ENCODE results near the gene ONECUT2. TPM values are rescaled to one million over a fixed set of nuclear protein-coding genes. Genes with fewer than 3 reads are reported as not detected.

The ONECUT2 gene
- total and polyA plus RNA-seq, 2 donors from 2014 or later, result 0.02 to 0.22 TPM

DNA sequence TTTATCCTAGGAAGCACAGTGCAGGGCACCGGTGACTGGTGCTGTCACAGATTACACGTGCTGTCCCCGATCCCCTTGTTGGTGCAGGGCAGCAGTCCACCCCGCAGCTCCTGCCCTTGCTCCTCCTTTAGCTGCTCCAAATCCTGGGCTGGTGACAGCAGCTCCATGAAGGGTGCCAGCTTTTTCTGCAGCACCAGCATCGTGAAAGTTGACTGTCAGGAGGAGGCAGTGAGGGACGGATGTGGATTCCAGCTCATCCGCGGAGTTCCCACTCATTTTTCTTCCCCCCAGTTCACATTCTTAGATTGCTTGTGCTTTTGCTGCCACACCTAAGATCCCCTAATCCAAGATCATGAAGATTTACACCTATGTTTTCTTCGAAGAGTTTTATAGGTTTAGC is 67.5 kb downstream of the ONECUT2 start:
- Histone ChIP-seq H3K27me3 (ENCODE audit: control insufficient read depth, insufficient read depth, low read length) (no peaks in the 10 kb centered on the region), H3K36me3 (ENCODE audit: control insufficient read depth in 2 of 3, insufficient read depth in 3 of 3, low read length in 3 of 3) (no peaks in the 10 kb centered on the region), H3K9ac (ENCODE audit: low read length in 3 of 3) (no peak overlapping the region), H3K9me3 (ENCODE audit: control insufficient read depth in 2 of 3, insufficient read depth in 1 of 3, low read length in 3 of 3) (no peaks in the 10 kb centered on the region), H3K4me3 (ENCODE audit: low read length in 3 of 3) (no peak overlapping the region), H3K4me1 (ENCODE audit: control insufficient read depth in 2 of 3, insufficient read depth in 2 of 3, low read depth in 1 of 3, low read length in 3 of 3) (no peaks in the 10 kb centered on the region), H3K27ac (ENCODE audit: low read depth in 2 of 2, low read length in 2 of 2) (no peak overlapping the region)
- DNase-seq, result no peak
- intact Hi-C loops (cut with DNase I), result no loop called here
- no peak for FAIRE-seq
- TF ChIP-seq, protein P1, sequence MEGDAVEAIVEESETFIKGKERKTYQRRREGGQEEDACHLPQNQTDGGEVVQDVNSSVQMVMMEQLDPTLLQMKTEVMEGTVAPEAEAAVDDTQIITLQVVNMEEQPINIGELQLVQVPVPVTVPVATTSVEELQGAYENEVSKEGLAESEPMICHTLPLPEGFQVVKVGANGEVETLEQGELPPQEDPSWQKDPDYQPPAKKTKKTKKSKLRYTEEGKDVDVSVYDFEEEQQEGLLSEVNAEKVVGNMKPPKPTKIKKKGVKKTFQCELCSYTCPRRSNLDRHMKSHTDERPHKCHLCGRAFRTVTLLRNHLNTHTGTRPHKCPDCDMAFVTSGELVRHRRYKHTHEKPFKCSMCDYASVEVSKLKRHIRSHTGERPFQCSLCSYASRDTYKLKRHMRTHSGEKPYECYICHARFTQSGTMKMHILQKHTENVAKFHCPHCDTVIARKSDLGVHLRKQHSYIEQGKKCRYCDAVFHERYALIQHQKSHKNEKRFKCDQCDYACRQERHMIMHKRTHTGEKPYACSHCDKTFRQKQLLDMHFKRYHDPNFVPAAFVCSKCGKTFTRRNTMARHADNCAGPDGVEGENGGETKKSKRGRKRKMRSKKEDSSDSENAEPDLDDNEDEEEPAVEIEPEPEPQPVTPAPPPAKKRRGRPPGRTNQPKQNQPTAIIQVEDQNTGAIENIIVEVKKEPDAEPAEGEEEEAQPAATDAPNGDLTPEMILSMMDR (IDR thresholded peaks at IDR 0.05; ENCODE audit: borderline replicate concordance, extremely low read depth, insufficient read depth), result no peak

GRCh38 chr18:57505231-57505630 is 70.1 kb downstream of the ONECUT2 start:
- TF ChIP-seq, protein P1 (IDR thresholded peaks at IDR 0.05; ENCODE audit: borderline replicate concordance, extremely low read depth, insufficient read depth), result no peak
- Histone ChIP-seq H3K9ac (ENCODE audit: low read length in 3 of 3) (no peak overlapping the region), H3K4me3 (ENCODE audit: low read length in 3 of 3) (no peak overlapping the region), H3K9me3 (ENCODE audit: control insufficient read depth in 2 of 3, insufficient read depth in 1 of 3, low read length in 3 of 3) (no peaks in the 10 kb centered on the region), H3K36me3 (ENCODE audit: control insufficient read depth in 2 of 3, insufficient read depth in 3 of 3, low read length in 3 of 3) (no peaks in the 10 kb centered on the region), H3K4me1 (ENCODE audit: control insufficient read depth in 2 of 3, insufficient read depth in 2 of 3, low read depth in 1 of 3, low read length in 3 of 3) (no peaks in the 10 kb centered on the region), H3K27me3 (ENCODE audit: control insufficient read depth, insufficient read depth, low read length) (no peaks in the 10 kb centered on the region), H3K27ac (ENCODE audit: low read depth in 2 of 2, low read length in 2 of 2) (no peak overlapping the region)
- intact Hi-C loops (cut with DNase I), result no loop called here
- no peak for DNase-seq
- no peak for FAIRE-seq

- no peaks in the 10 kb centered on the region for H3K27me3 ChIP-seq (ENCODE audit: control insufficient read depth, insufficient read depth, low read length)
- DNase-seq (no peak), FAIRE-seq (no peak)
- no peak overlapping the region for H3K9ac ChIP-seq (ENCODE audit: low read length in 3 of 3)
- no peak overlapping the region for H3K4me3 ChIP-seq (ENCODE audit: low read length in 3 of 3)
- H3K4me1 ChIP-seq (ENCODE audit: control insufficient read depth in 2 of 3, insufficient read depth in 2 of 3, low read depth in 1 of 3, low read length in 3 of 3), result no peaks in the 10 kb centered on the region
- no peak overlapping the region for H3K27ac ChIP-seq (ENCODE audit: low read depth in 2 of 2, low read length in 2 of 2)
- no peaks in the 10 kb centered on the region for H3K9me3 ChIP-seq (ENCODE audit: control insufficient read depth in 2 of 3, insufficient read depth in 1 of 3, low read length in 3 of 3)
- TF ChIP-seq, protein P1 (IDR thresholded peaks at IDR 0.05; ENCODE audit: borderline replicate concordance, extremely low read depth, insufficient read depth), result no peak
- no peaks in the 10 kb centered on the region for H3K36me3 ChIP-seq (ENCODE audit: control insufficient read depth in 2 of 3, insufficient read depth in 3 of 3, low read length in 3 of 3)
- intact Hi-C loops (cut with DNase I), result no loop called here
Observed at GRCh38 chr18:57516056-57516455, 80.9 kb downstream of the ONECUT2 start.

DNA sequence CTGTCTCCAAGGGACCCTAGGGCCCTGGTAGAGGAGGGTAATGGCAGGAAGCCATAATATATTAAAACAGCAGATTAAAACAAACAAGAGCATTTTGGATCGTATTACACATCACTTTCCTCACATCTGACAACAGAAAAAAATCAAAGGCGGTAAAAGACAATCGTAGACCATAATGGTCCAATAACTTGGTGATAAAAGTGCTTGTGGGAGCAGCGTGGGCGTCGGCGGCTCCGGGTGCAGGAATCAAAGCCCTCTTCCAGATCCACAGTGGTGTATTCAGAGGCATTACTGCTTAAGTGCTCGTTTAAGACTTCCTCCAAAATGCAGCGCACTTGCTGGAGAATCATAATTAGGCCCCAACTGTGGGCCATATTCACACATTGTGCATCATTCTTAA is 83.4 kb downstream of the ONECUT2 start:
- DNase-seq (no peak), FAIRE-seq (no peak)
- H3K9me3 ChIP-seq (ENCODE audit: control insufficient read depth in 2 of 3, insufficient read depth in 1 of 3, low read length in 3 of 3), result no peaks in the 10 kb centered on the region
- H3K9ac ChIP-seq (ENCODE audit: low read length in 3 of 3), result no peak overlapping the region
- no peaks in the 10 kb centered on the region for H3K4me1 ChIP-seq (ENCODE audit: control insufficient read depth in 2 of 3, insufficient read depth in 2 of 3, low read depth in 1 of 3, low read length in 3 of 3)
- TF ChIP-seq, protein P1 (IDR thresholded peaks at IDR 0.05; ENCODE audit: borderline replicate concordance, extremely low read depth, insufficient read depth), result no peak
- intact Hi-C loops (cut with DNase I), result no loop called here
- H3K4me3 ChIP-seq (ENCODE audit: low read length in 3 of 3), result no peak overlapping the region
- H3K36me3 ChIP-seq (ENCODE audit: control insufficient read depth in 2 of 3, insufficient read depth in 3 of 3, low read length in 3 of 3), result no peaks in the 10 kb centered on the region
- H3K27me3 ChIP-seq (ENCODE audit: control insufficient read depth, insufficient read depth, low read length), result no peaks in the 10 kb centered on the region
- H3K27ac ChIP-seq (ENCODE audit: low read depth in 2 of 2, low read length in 2 of 2), result no peak overlapping the region
